Measurements from ENCODE around the gene USP30. TPM values are rescaled to one million over a fixed set of nuclear protein-coding genes. Genes with fewer than 3 reads are reported as not detected.

USP30 gene
- total and polyA plus RNA-seq, 10 of the 15 experiments (the other 5 are each of a cell fraction or from before 2014, with no cell fraction given): 2.1 to 16.2 (median 6.4) TPM

DNA sequence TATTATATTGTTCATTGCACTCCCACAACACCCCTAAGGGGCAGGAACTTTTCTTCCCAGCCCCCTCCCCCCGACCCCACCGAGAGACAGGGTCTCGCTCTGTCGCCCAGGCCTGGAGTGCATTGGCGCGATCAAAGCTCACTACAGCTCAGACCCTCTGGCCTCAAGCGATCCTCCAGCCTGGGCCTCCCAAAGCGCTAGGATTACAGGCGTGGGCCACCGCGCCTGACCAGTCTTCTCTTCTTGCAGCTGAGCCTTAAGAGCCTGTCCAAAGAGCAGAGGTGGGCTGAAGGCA is 44.7 kb downstream of the USP30 start (continued):
- TF ChIP-seq, protein P1, sequence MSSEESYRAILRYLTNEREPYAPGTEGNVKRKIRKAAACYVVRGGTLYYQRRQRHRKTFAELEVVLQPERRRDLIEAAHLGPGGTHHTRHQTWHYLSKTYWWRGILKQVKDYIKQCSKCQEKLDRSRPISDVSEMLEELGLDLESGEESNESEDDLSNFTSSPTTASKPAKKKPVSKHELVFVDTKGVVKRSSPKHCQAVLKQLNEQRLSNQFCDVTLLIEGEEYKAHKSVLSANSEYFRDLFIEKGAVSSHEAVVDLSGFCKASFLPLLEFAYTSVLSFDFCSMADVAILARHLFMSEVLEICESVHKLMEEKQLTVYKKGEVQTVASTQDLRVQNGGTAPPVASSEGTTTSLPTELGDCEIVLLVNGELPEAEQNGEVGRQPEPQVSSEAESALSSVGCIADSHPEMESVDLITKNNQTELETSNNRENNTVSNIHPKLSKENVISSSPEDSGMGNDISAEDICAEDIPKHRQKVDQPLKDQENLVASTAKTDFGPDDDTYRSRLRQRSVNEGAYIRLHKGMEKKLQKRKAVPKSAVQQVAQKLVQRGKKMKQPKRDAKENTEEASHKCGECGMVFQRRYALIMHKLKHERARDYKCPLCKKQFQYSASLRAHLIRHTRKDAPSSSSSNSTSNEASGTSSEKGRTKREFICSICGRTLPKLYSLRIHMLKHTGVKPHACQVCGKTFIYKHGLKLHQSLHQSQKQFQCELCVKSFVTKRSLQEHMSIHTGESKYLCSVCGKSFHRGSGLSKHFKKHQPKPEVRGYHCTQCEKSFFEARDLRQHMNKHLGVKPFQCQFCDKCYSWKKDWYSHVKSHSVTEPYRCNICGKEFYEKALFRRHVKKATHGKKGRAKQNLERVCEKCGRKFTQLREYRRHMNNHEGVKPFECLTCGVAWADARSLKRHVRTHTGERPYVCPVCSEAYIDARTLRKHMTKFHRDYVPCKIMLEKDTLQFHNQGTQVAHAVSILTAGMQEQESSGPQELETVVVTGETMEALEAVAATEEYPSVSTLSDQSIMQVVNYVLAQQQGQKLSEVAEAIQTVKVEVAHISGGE (CRISPR knock-in tag; IDR thresholded peaks at IDR 0.05): no peak
- TF ChIP-seq, protein P2, sequence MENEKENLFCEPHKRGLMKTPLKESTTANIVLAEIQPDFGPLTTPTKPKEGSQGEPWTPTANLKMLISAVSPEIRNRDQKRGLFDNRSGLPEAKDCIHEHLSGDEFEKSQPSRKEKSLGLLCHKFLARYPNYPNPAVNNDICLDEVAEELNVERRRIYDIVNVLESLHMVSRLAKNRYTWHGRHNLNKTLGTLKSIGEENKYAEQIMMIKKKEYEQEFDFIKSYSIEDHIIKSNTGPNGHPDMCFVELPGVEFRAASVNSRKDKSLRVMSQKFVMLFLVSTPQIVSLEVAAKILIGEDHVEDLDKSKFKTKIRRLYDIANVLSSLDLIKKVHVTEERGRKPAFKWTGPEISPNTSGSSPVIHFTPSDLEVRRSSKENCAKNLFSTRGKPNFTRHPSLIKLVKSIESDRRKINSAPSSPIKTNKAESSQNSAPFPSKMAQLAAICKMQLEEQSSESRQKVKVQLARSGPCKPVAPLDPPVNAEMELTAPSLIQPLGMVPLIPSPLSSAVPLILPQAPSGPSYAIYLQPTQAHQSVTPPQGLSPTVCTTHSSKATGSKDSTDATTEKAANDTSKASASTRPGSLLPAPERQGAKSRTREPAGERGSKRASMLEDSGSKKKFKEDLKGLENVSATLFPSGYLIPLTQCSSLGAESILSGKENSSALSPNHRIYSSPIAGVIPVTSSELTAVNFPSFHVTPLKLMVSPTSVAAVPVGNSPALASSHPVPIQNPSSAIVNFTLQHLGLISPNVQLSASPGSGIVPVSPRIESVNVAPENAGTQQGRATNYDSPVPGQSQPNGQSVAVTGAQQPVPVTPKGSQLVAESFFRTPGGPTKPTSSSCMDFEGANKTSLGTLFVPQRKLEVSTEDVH (IDR thresholded peaks at IDR 0.05; ENCODE audit: low read depth, partially characterized antibody): no peak
- TF ChIP-seq NR2C2 (IDR thresholded peaks at IDR 0.05; ENCODE audit: borderline replicate concordance, control insufficient read depth, insufficient read length, low read depth) (no peak), RAD21 (IDR thresholded peaks at IDR 0.05; ENCODE audit: insufficient read depth, low read depth, low read length) (no peak), SUPT20H (IDR thresholded peaks at IDR 0.05; ENCODE audit: borderline replicate concordance, control insufficient read depth, low read depth, low read length) (no peak), SPI1 (IDR thresholded peaks at IDR 0.05; ENCODE audit: borderline replicate concordance, insufficient read depth, low read depth, low read length) (no peak), CBX3 (IDR thresholded peaks at IDR 0.05; ENCODE audit: borderline replicate concordance, low read depth) (no peak)
- TF ChIP-seq, protein P3, sequence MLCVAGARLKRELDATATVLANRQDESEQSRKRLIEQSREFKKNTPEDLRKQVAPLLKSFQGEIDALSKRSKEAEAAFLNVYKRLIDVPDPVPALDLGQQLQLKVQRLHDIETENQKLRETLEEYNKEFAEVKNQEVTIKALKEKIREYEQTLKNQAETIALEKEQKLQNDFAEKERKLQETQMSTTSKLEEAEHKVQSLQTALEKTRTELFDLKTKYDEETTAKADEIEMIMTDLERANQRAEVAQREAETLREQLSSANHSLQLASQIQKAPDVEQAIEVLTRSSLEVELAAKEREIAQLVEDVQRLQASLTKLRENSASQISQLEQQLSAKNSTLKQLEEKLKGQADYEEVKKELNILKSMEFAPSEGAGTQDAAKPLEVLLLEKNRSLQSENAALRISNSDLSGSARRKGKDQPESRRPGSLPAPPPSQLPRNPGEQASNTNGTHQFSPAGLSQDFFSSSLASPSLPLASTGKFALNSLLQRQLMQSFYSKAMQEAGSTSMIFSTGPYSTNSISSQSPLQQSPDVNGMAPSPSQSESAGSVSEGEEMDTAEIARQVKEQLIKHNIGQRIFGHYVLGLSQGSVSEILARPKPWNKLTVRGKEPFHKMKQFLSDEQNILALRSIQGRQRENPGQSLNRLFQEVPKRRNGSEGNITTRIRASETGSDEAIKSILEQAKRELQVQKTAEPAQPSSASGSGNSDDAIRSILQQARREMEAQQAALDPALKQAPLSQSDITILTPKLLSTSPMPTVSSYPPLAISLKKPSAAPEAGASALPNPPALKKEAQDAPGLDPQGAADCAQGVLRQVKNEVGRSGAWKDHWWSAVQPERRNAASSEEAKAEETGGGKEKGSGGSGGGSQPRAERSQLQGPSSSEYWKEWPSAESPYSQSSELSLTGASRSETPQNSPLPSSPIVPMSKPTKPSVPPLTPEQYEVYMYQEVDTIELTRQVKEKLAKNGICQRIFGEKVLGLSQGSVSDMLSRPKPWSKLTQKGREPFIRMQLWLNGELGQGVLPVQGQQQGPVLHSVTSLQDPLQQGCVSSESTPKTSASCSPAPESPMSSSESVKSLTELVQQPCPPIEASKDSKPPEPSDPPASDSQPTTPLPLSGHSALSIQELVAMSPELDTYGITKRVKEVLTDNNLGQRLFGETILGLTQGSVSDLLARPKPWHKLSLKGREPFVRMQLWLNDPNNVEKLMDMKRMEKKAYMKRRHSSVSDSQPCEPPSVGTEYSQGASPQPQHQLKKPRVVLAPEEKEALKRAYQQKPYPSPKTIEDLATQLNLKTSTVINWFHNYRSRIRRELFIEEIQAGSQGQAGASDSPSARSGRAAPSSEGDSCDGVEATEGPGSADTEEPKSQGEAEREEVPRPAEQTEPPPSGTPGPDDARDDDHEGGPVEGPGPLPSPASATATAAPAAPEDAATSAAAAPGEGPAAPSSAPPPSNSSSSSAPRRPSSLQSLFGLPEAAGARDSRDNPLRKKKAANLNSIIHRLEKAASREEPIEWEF (IDR thresholded peaks at IDR 0.05; ENCODE audit: insufficient replicate concordance, low read depth, low read length): no peak
- TF ChIP-seq, protein P4, sequence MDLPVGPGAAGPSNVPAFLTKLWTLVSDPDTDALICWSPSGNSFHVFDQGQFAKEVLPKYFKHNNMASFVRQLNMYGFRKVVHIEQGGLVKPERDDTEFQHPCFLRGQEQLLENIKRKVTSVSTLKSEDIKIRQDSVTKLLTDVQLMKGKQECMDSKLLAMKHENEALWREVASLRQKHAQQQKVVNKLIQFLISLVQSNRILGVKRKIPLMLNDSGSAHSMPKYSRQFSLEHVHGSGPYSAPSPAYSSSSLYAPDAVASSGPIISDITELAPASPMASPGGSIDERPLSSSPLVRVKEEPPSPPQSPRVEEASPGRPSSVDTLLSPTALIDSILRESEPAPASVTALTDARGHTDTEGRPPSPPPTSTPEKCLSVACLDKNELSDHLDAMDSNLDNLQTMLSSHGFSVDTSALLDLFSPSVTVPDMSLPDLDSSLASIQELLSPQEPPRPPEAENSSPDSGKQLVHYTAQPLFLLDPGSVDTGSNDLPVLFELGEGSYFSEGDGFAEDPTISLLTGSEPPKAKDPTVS (IDR thresholded peaks at IDR 0.05; ENCODE audit: low read depth, low read length): no peak

Measured in GM12878 (cell line).